IMR-90 (cell line): ENCODE measurements around the gene SRPK1. TPM values are rescaled to one million over a fixed set of nuclear protein-coding genes. Genes with fewer than 3 reads are reported as not detected.
A peak's percentile ranks its signal among the peaks of the same experiment; 100 is the strongest.

Source experiments
- ATAC-seq: fragments of 200-7000 bp; cut with Tn5 transposase; 2 replicates; pipeline ENCODE4 v1.9.1; 2020; ENCODE audit warnings: low read depth, mild to moderate bottlenecking, moderate library complexity
- BruUV-seq: library from RNA; stranded (reverse); fragments of 400-500 nt; replicated peaks from 2 replicates; lab custom pipeline; 2021; lab: Mats Ljungman, UMichigan
- CTCF ChIA-PET: fragments of 300-600 bp; formaldehyde crosslinking; extraction: SDS; loops from one replicate; lab custom pipeline; 2021; ENCODE audit warnings: antibody characterized with exemption; lab: Yijun Ruan, JAX
- POLR2A ChIA-PET: fragments of 300-600 bp; sonication (Branson Sonifier 250); formaldehyde crosslinking; loops from one replicate; lab custom pipeline; 2022; ENCODE audit warnings: antibody characterized with exemption; ENCODE audit not compliant: unreplicated experiment; lab: Charles Lee
- DNase-seq: peaks from one replicate; pipeline ENCODE4 v3.0.0; 2013
- H2AFZ ChIP-seq: replicated peaks from 2 replicates; pipeline ENCODE3; 2013; ENCODE audit warnings: low read length, mild to moderate bottlenecking; ENCODE audit not compliant: poor library complexity
- H2AK5ac ChIP-seq: 2 replicates; pipeline ENCODE4 v1.6.1; 2013; ENCODE audit warnings: low read depth, low read length, inconsistent platforms
- H2AK9ac ChIP-seq: replicated peaks from 2 replicates; pipeline ENCODE3; 2013; ENCODE audit warnings: mild to moderate bottlenecking, low read depth, low read length, moderate library complexity; ENCODE audit not compliant: poor library complexity
- H2BK120ac ChIP-seq: 2 replicates; pipeline ENCODE4 v1.6.1; 2013; ENCODE audit warnings: low read depth, low read length, inconsistent platforms
- H2BK15ac ChIP-seq: 3 replicates; pipeline ENCODE4 v1.6.1; 2013; ENCODE audit warnings: low read depth, low read length, inconsistent platforms
- H2BK20ac ChIP-seq: 2 replicates; pipeline ENCODE4 v1.6.1; 2013; ENCODE audit warnings: low read depth, mild to moderate bottlenecking, inconsistent platforms, low read length, moderate library complexity
- H2BK5ac ChIP-seq: 2 replicates; pipeline ENCODE4 v1.6.1; 2013; ENCODE audit warnings: mild to moderate bottlenecking, low read depth, low read length, inconsistent platforms; ENCODE audit not compliant: poor library complexity, severe bottlenecking
- H3K14ac ChIP-seq: replicated peaks from 2 replicates; pipeline ENCODE4 v1.6.1; 2013; ENCODE audit warnings: low read depth, low read length, inconsistent platforms
- H3K18ac ChIP-seq: 2 replicates; pipeline ENCODE4 v1.6.1; 2013; ENCODE audit warnings: low read depth, low read length, control low read depth
- H3K23ac ChIP-seq: 2 replicates; pipeline ENCODE4 v1.6.1; 2013; ENCODE audit warnings: low read depth, low read length, inconsistent platforms
- H3K27ac ChIP-seq: 2 replicates; pipeline ENCODE4 v1.5.1; 2013; ENCODE audit warnings: mild to moderate bottlenecking, control low read depth, low read length; ENCODE audit not compliant: insufficient read depth
- H3K27me3 ChIP-seq: 2 replicates; pipeline ENCODE4 v1.6.1; 2013; ENCODE audit warnings: low read length; ENCODE audit not compliant: control insufficient read depth, insufficient read depth
- H3K36me3 ChIP-seq: 2 replicates; pipeline ENCODE4 v1.6.1; 2013; ENCODE audit warnings: low read length, mixed read lengths; ENCODE audit not compliant: control insufficient read depth, insufficient read depth
- H3K4ac ChIP-seq: 2 replicates; pipeline ENCODE4 v1.6.1; 2013; ENCODE audit warnings: low read depth, low read length, inconsistent platforms
- H3K4me1 ChIP-seq: 2 replicates; pipeline ENCODE4 v1.6.1; 2013; ENCODE audit warnings: low read length, mixed read lengths; ENCODE audit not compliant: control insufficient read depth, insufficient read depth
- H3K4me2 ChIP-seq: 2 replicates; pipeline ENCODE4 v1.6.1; 2013; ENCODE audit warnings: low read depth, mild to moderate bottlenecking, control low read depth, low read length, moderate library complexity
- H3K4me3 ChIP-seq: 2 replicates; pipeline ENCODE4 v1.5.1; 2013; ENCODE audit warnings: low read depth, mild to moderate bottlenecking, control low read depth, low read length, moderate library complexity; ENCODE audit not compliant: insufficient read depth
- H3K56ac ChIP-seq: 2 replicates; pipeline ENCODE4 v1.6.1; 2013; ENCODE audit warnings: low read length, inconsistent platforms; ENCODE audit not compliant: insufficient read depth; ENCODE audit errors: extremely low read depth
- H3K79me1 ChIP-seq, 2 experiments: 2 replicates each; pipeline ENCODE4 v1.6.1; 2013; ENCODE audit warnings: low read length in 2 of 2, inconsistent platforms in 1 of 2, low read depth in 1 of 2
- H3K9ac ChIP-seq: 2 replicates; pipeline ENCODE4 v1.6.1; 2013; ENCODE audit warnings: low read depth, low read length, control low read depth
- H3K9me1 ChIP-seq: 2 replicates; pipeline ENCODE4 v1.6.1; 2013; ENCODE audit warnings: low read length, inconsistent platforms; ENCODE audit not compliant: insufficient read depth
- H3K9me3 ChIP-seq: 2 replicates; pipeline ENCODE4 v1.6.1; 2013; ENCODE audit warnings: low read length; ENCODE audit not compliant: control insufficient read depth, insufficient read depth
- H4K20me1 ChIP-seq: 2 replicates; pipeline ENCODE4 v1.6.1; 2013; ENCODE audit warnings: low read length, inconsistent platforms; ENCODE audit not compliant: insufficient read depth
- H4K5ac ChIP-seq: 2 replicates; pipeline ENCODE4 v1.6.1; 2013; ENCODE audit warnings: mild to moderate bottlenecking, low read depth, low read length, control low read depth
- H4K8ac ChIP-seq, 2 experiments: 2 replicates each; pipeline ENCODE4 v1.6.1; 2013; ENCODE audit warnings: low read depth in 2 of 2, low read length in 2 of 2, control low read depth in 1 of 2, inconsistent platforms in 1 of 2
- H4K91ac ChIP-seq: 2 replicates; pipeline ENCODE4 v1.6.1; 2013; ENCODE audit warnings: low read depth, low read length, inconsistent platforms; ENCODE audit not compliant: insufficient read depth
- BHLHE40 ChIP-seq: fragments of 150-350 bp; IDR thresholded peaks from 2 replicates; pipeline ENCODE4 v1.6.1; 2016; ENCODE audit warnings: mild to moderate bottlenecking, low read depth, low read length
- CTCF ChIP-seq: conservative IDR thresholded peaks from 2 replicates; pipeline ENCODE4 v1.5.1; 2012; ENCODE audit warnings: mild to moderate bottlenecking, low read depth, low read length, improper control_type of control experiment
- FOS ChIP-seq: fragments of 150-350 bp; IDR thresholded peaks from 2 replicates; pipeline ENCODE4 v1.6.1; 2016; ENCODE audit warnings: low read depth, low read length
- MAFK ChIP-seq: IDR thresholded peaks from 2 replicates; pipeline ENCODE4 v1.6.1; 2012; ENCODE audit warnings: low read depth, low read length, improper control_type of control experiment
- MAZ ChIP-seq: IDR thresholded peaks from 2 replicates; pipeline ENCODE4 v1.6.1; 2012; ENCODE audit warnings: low read depth, mild to moderate bottlenecking, low read length, improper control_type of control experiment, moderate library complexity, borderline replicate concordance
- WGBS, 2 experiments: methylation state at CpG; one replicate each; pipeline versions ENCODE4 v1.1.5 to v1.1.7; 2013; ENCODE audit warnings: missing lambda C conversion rate in 2 of 2; ENCODE audit not compliant: insufficient read length in 1 of 2; ENCODE audit errors: extremely low coverage in 2 of 2; 5-methylcytosine and 5-hydroxymethylcytosine counted together
- dilution Hi-C: fragments of 300-500 bp; cut with HindIII; formaldehyde crosslinking; loops from one replicate; pipeline ENCODE4 v1.14.3; 2018; ENCODE audit warnings: low sequenced_read_pairs; ENCODE audit not compliant: unreplicated experiment
- in situ Hi-C: fragments of 300-500 bp; cut with MboI; formaldehyde crosslinking; loops from 3 replicates; pipeline ENCODE4 v1.14.3; 2019; ENCODE audit warnings: low sequenced_read_pairs, inconsistent platforms, mixed read lengths
- intact Hi-C: fragments of 100-400 bp; cut with micrococcal nuclease; formaldehyde crosslinking; loops from 2 replicates; pipeline ENCODE4 v1.10.0; 2022
- polyA plus RNA-seq, 3 experiments: library from polyadenylated mRNA; depleted of rRNA; stranded (reverse); fragments of >200 nt; gene quantifications; 2 replicates each; pipeline ENCODE4 v1.2.3, GENCODE V29; 2012; ENCODE audit warnings: low replicate concordance in 1 of 3
- total RNA-seq: library from RNA; depleted of rRNA; stranded (reverse); fragments of >200 nt; gene quantifications from 2 replicates; pipeline ENCODE4 v1.2.3, GENCODE V29; 2012
- TF ChIP-seq, protein P1 (sequence below): fragments of 150-350 bp; IDR thresholded peaks from 2 replicates; pipeline ENCODE4 v1.6.1; 2016; ENCODE audit warnings: low read depth, mild to moderate bottlenecking, low read length, moderate library complexity, borderline replicate concordance

SRPK1 gene
- total and polyA plus RNA-seq, 2 of the 4 experiments (the other 2 are of a cell fraction) = 22.5 to 44.6 TPM

DNA sequence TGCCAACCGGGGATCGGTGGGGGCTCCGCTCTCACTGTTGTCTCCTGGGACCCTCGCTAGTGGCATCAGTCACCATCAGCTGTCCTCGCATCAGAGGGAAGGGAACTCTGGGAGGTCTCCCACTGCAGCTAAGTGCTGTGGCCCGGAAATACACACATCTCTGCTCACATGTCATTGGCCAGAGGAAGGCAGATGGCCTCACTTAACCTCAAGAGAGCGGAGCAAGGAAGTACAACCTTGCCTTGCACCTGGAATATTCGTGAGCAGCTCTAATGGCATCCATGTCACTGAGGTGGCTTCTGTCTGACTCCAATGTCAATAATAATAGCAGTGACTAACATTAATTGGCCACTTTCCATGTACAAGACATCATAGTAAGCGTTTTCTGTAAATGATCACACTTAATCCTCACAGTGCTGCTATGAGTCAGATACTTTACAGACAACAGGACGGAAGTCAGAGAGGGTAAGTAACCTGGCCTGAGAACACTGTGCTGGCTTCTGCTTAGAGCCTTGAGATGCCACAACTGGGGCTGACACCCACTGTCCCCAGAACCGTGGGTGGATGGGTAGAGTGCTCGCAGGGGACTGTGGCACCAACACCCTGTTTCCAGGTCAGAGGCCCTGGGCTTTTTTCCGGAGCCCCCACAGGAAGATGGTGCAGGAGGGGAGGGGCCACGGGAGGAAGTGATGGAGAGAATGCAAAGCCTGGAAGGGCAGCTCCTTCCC, 109.8 kb downstream of the SRPK1 start:
- peak; percentile 86 for ATAC-seq
- 47% methylated on average over 4 of the region's 14 CpGs; no CpG with 5 or more reads in 1 of the 2 experiments for WGBS, 2 experiments
- Histone ChIP-seq H3K4me1 (no peaks in the 10 kb centered on the region), H3K9me3 (no peaks in the 10 kb centered on the region), H3K27me3 (peaks cover 1% of the 10 kb centered on the region; the same call in 1 of the 2 replicates), H4K91ac (no peak overlapping the region), H3K36me3 (no peaks in the 10 kb centered on the region), H3K27ac (no peak overlapping the region), H2BK120ac (no peak overlapping the region), H3K4me3 (no peak overlapping the region), H4K5ac (no peak overlapping the region), H3K23ac (no peak overlapping the region), H3K9ac (no peak overlapping the region), H3K14ac (no peak overlapping the region), H3K4ac (no peak overlapping the region), H3K18ac (no peak overlapping the region), H3K4me2 (no peak overlapping the region), H2BK15ac (no peak overlapping the region), H4K8ac (no peak overlapping the region), H4K20me1 (no peaks in the 10 kb centered on the region), H3K56ac (no peak overlapping the region), H2BK20ac (no peak overlapping the region), H3K79me1 (no peaks in the 10 kb centered on the region), H2AFZ (peak overlapping the region; percentile 8), H2AK5ac (no peak overlapping the region), H3K9me1 (no peaks in the 10 kb centered on the region), H2BK5ac (no peak overlapping the region), H2AK9ac (no peak overlapping the region)
- TF ChIP-seq, protein P1, sequence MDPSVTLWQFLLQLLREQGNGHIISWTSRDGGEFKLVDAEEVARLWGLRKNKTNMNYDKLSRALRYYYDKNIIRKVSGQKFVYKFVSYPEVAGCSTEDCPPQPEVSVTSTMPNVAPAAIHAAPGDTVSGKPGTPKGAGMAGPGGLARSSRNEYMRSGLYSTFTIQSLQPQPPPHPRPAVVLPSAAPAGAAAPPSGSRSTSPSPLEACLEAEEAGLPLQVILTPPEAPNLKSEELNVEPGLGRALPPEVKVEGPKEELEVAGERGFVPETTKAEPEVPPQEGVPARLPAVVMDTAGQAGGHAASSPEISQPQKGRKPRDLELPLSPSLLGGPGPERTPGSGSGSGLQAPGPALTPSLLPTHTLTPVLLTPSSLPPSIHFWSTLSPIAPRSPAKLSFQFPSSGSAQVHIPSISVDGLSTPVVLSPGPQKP = no peak
- TF ChIP-seq FOS (0 out of 2 replicates have a peak, but pooled peaks have one; percentile 8), CTCF (no peak), MAFK (peak; percentile 25; the same call in 1 of the 2 replicates), MAZ (no peak), BHLHE40 (no peak)
- intact Hi-C loops (no loop called here), dilution Hi-C loops (no loop called here), in situ Hi-C loops (no loop called here)
- DNase-seq = peak; percentile 69
- no TSS peak for BruUV-seq
- POLR2A ChIA-PET = no interaction called here
- CTCF ChIA-PET = no interaction called here
